Panc1 (cell line): ENCODE data around the gene OR2Y1. TPM values are rescaled to one million over a fixed set of nuclear protein-coding genes. Genes with fewer than 3 reads are reported as not detected.

ENCODE experiments used
- ATAC-seq: fragments of 200-7000 bp; cut with Tn5 transposase; 2 replicates; pipeline ENCODE4 v1.9.1; 2020; ENCODE audit warnings: mild to moderate bottlenecking, moderate library complexity
- BruUV-seq: library from RNA; stranded (reverse); fragments of 400-500 nt; replicated peaks from 2 replicates; lab custom pipeline; 2021; lab: Mats Ljungman, UMichigan
- CTCF ChIA-PET: fragments of 300-600 bp; sonication (Branson Sonifier 250); formaldehyde crosslinking; loops from one replicate; lab custom pipeline; 2022; ENCODE audit warnings: antibody characterized with exemption; lab: Charles Lee
- POLR2A ChIA-PET: fragments of 300-600 bp; sonication (Branson Sonifier 250); formaldehyde crosslinking; loops from one replicate; lab custom pipeline; 2022; ENCODE audit warnings: antibody characterized with exemption; lab: Charles Lee
- DNase-seq: peaks from one replicate; pipeline ENCODE4 v3.0.0-alpha.2; 2010; ENCODE audit warnings: low read depth, low spot score
- H3K27ac ChIP-seq: 2 replicates; pipeline ENCODE4 v1.5.1; 2011; ENCODE audit warnings: mild to moderate bottlenecking, low read length, inconsistent platforms
- H3K27me3 ChIP-seq: fragments of 200-500 bp; sonication (Bioruptor generic); 2 replicates; pipeline ENCODE4 v1.6.0; 2014; ENCODE audit warnings: low read length, inconsistent platforms; ENCODE audit not compliant: control insufficient read depth, insufficient read depth
- H3K36me3 ChIP-seq: fragments of 200-500 bp; sonication (Bioruptor generic); 2 replicates; pipeline ENCODE4 v1.5.1; 2014; ENCODE audit warnings: inconsistent platforms, mild to moderate bottlenecking, low read length, moderate library complexity; ENCODE audit not compliant: control insufficient read depth, insufficient read depth
- H3K4me1 ChIP-seq: 2 replicates; pipeline ENCODE4 v1.5.1; 2011; ENCODE audit warnings: inconsistent platforms, mild to moderate bottlenecking, low read length, moderate library complexity; ENCODE audit not compliant: control insufficient read depth, insufficient read depth
- H3K4me3 ChIP-seq, 2 experiments: 2 replicates each; pipeline ENCODE4 v1.5.1; 2011 to 2012; ENCODE audit warnings: low read depth in 2 of 2, low read length in 2 of 2, mild to moderate bottlenecking in 2 of 2, inconsistent platforms in 1 of 2, moderate library complexity in 1 of 2
- H3K9me3 ChIP-seq: fragments of 200-500 bp; sonication (Bioruptor generic); 2 replicates; pipeline ENCODE4 v1.5.1; 2014; ENCODE audit warnings: low read depth, mild to moderate bottlenecking, inconsistent platforms, low read length, moderate library complexity; ENCODE audit not compliant: control insufficient read depth, insufficient read depth
- CTCF ChIP-seq: fragments of 450-650 bp; IDR thresholded peaks from 2 replicates; pipeline ENCODE4 v1.5.1; 2017; ENCODE audit warnings: mild to moderate bottlenecking
- POLR2AphosphoS5 ChIP-seq: IDR thresholded peaks from 2 replicates; pipeline ENCODE4 v1.6.1; 2012; ENCODE audit warnings: mild to moderate bottlenecking, low read depth, low read length, moderate library complexity
- REST ChIP-seq, 2 experiments: IDR thresholded peaks; 2 replicates each; pipeline ENCODE4 v1.6.1; 2011 to 2012; ENCODE audit warnings: low read depth in 2 of 2, control low read depth in 1 of 2, low read length in 1 of 2, mild to moderate bottlenecking in 1 of 2, moderate library complexity in 1 of 2; ENCODE audit not compliant: insufficient read depth in 1 of 2
- SIN3A ChIP-seq: IDR thresholded peaks from 2 replicates; pipeline ENCODE4 v1.6.1; 2012; ENCODE audit warnings: low read depth, mild to moderate bottlenecking, low read length, moderate library complexity, borderline replicate concordance; ENCODE audit not compliant: insufficient read depth
- TCF7L2 ChIP-seq: IDR thresholded peaks from 2 replicates; pipeline ENCODE4 v1.6.1; 2011; ENCODE audit warnings: mild to moderate bottlenecking, low read depth, low read length, inconsistent platforms
- in situ Hi-C: cut with HindIII; loops from 2 replicates; pipeline ENCODE4 v1.10.0; 2016; ENCODE audit warnings: low sequenced_read_pairs, low pct_unique_long_range_greater_than_20kb
- intact Hi-C: fragments of 100-400 bp; cut with micrococcal nuclease; formaldehyde crosslinking; loops from one replicate; pipeline ENCODE4 v1.10.0; 2022; ENCODE audit not compliant: unreplicated experiment
- total RNA-seq: library from RNA; stranded (reverse); gene quantifications from one replicate; pipeline ENCODE4 v1.2.1, GENCODE V29; 2021; ENCODE audit not compliant: unreplicated experiment

OR2Y1 gene
- total RNA-seq, 1 experiment from 2014 or later: not detected

GRCh38 chr5:180719781-180720180 lies 20.1 kb downstream of the OR2Y1 start:
- BruUV-seq: no TSS peak
- DNase-seq (no peak), ATAC-seq (no peak)
- H3K4me3 ChIP-seq: no peak overlapping the region
- H3K4me1 ChIP-seq: no peaks in the 10 kb centered on the region
- ChIA-PET CTCF (interaction anchor here (0.5 to 0.6 kb wide), 2 partner anchors 74 to 457 kb away, joined by 3 to 16 read pairs; no protein-coding TSS in a partner anchor), POLR2A (no interaction called here)
- TF ChIP-seq SIN3A: no peak
- no peak for TF ChIP-seq POLR2AphosphoS5
- no peak for TF ChIP-seq TCF7L2
- no peak for TF ChIP-seq CTCF
- TF ChIP-seq REST (IDR thresholded peaks at IDR 0.05; ENCODE audit: insufficient read depth in 1 of 2, low read depth in 2 of 2, low read length in 1 of 2): no peak
- H3K27ac ChIP-seq: no peak overlapping the region
- in situ Hi-C loops: no loop called here
- peaks cover 28% of the 10 kb centered on the region for H3K27me3 ChIP-seq
- intact Hi-C loops: loop anchor here (2.0 kb wide), 1 partner anchor 109 kb away; no protein-coding TSS in a partner anchor
- no peaks in the 10 kb centered on the region for H3K36me3 ChIP-seq
- H3K9me3 ChIP-seq: no peaks in the 10 kb centered on the region

GRCh38 chr5:180718810-180719453 lies 20.9 kb downstream of the OR2Y1 start:
- Histone ChIP-seq H3K4me1 (no peaks in the 10 kb centered on the region), H3K27ac (no peak overlapping the region), H3K27me3 (peaks cover 31% of the 10 kb centered on the region), H3K9me3 (no peaks in the 10 kb centered on the region), H3K4me3 (no peak overlapping the region), H3K36me3 (no peaks in the 10 kb centered on the region)
- ChIA-PET CTCF (interaction anchor here (0.5 to 2.2 kb wide), 10 partner anchors 19 to 457 kb away, joined by 3 to 16 read pairs (median 4); no protein-coding TSS in a partner anchor), POLR2A (no interaction called here)
- peak; percentile 36 for DNase-seq
- in situ Hi-C loops (no loop called here), intact Hi-C loops (loop anchor here (2.0 kb wide), 1 partner anchor 108 kb away; no protein-coding TSS in a partner anchor)
- no TSS peak for BruUV-seq
- TF ChIP-seq POLR2AphosphoS5 (no peak), TCF7L2 (no peak), REST (IDR thresholded peaks at IDR 0.05; ENCODE audit: insufficient read depth in 1 of 2, low read depth in 2 of 2, low read length in 1 of 2) (no peak), SIN3A (no peak), CTCF (peak; percentile 82)
- no peak; the same call in 1 of the 2 replicates for ATAC-seq
